H1 (cell line): ENCODE measurements around the gene RP9. TPM values are rescaled to one million over a fixed set of nuclear protein-coding genes. Genes with fewer than 3 reads are reported as not detected.

Experiments used
- CTCF ChIA-PET: fragments of 300-600 bp; sonication (Branson Sonifier 250); formaldehyde crosslinking; loops from one replicate; lab custom pipeline; 2021; ENCODE audit not compliant: partially characterized antibody; lab: Charles Lee
- POLR2A ChIA-PET: fragments of 300-600 bp; sonication (Branson Sonifier 250); formaldehyde crosslinking; loops from one replicate; lab custom pipeline; 2021; ENCODE audit warnings: inconsistent platforms; ENCODE audit not compliant: partially characterized antibody; lab: Charles Lee
- DNase-seq, 2 experiments: peaks; one replicate each; pipeline versions ENCODE4 v3.0.0 to v3.0.0-alpha.2; 2010 to 2022; ENCODE audit warnings: low spot score in 2 of 2, low read depth in 1 of 2, mixed read lengths in 1 of 2
- FAIRE-seq: peaks from 2 replicates; lab custom pipeline; 2011; peaks lifted over from hg19 to GRCh38; lab: Jason Lieb, UNC
- H2AFZ ChIP-seq: 2 replicates; pipeline ENCODE4 v1.8.1; 2012; ENCODE audit warnings: low read length, inconsistent platforms
- H2AK5ac ChIP-seq: 2 replicates; pipeline ENCODE4 v1.6.1; 2013; ENCODE audit warnings: low read depth, low read length
- H2BK120ac ChIP-seq: replicated peaks from 2 replicates; pipeline ENCODE3; 2013; ENCODE audit warnings: low read depth, low read length, inconsistent platforms
- H2BK12ac ChIP-seq: 2 replicates; pipeline ENCODE4 v1.6.1; 2013; ENCODE audit warnings: low read depth, low read length
- H2BK15ac ChIP-seq: 2 replicates; pipeline ENCODE4 v1.6.1; 2013; ENCODE audit warnings: low read length
- H2BK20ac ChIP-seq: 2 replicates; pipeline ENCODE4 v1.6.1; 2013; ENCODE audit warnings: low read length
- H2BK5ac ChIP-seq: 2 replicates; pipeline ENCODE4 v1.6.1; 2013; ENCODE audit warnings: low read depth, low read length
- H3K14ac ChIP-seq: 2 replicates; pipeline ENCODE4 v1.6.1; 2013; ENCODE audit warnings: inconsistent platforms; ENCODE audit not compliant: insufficient read length
- H3K18ac ChIP-seq: 2 replicates; pipeline ENCODE4 v1.6.1; 2013; ENCODE audit warnings: low read length; ENCODE audit errors: extremely low read depth
- H3K23ac ChIP-seq: 2 replicates; pipeline ENCODE4 v1.6.1; 2013; ENCODE audit warnings: inconsistent platforms; ENCODE audit not compliant: insufficient read length
- H3K23me2 ChIP-seq: 2 replicates; pipeline ENCODE4 v1.6.1; 2013; ENCODE audit warnings: low read depth, low read length
- H3K27ac ChIP-seq: 2 replicates; pipeline ENCODE4 v1.6.1; 2011; ENCODE audit warnings: low read depth, low read length, inconsistent platforms
- H3K27me3 ChIP-seq, 4 experiments: replicated peaks in 1 of 4; 1 replicate in 1 of 4; 2 replicates in 3 of 4; pipeline versions ENCODE4 v1.6.1 to v1.8.1; 2011 to 2013; ENCODE audit warnings: low read length in 3 of 4, mild to moderate bottlenecking in 3 of 4, inconsistent platforms in 2 of 4, mixed read lengths in 2 of 4, moderate library complexity in 1 of 4; ENCODE audit not compliant: control insufficient read depth in 3 of 4, insufficient read depth in 3 of 4; ENCODE audit errors: extremely low read depth in 1 of 4
- H3K36me3 ChIP-seq, 4 experiments: 2 replicates each; pipeline versions ENCODE4 v1.6.1 to v1.8.1; 2011 to 2013; ENCODE audit warnings: mild to moderate bottlenecking in 4 of 4, low read length in 3 of 4, moderate library complexity in 2 of 4, control low read depth in 1 of 4, inconsistent platforms in 1 of 4; ENCODE audit not compliant: insufficient read depth in 4 of 4, control insufficient read depth in 2 of 4
- H3K4ac ChIP-seq: replicated peaks from 2 replicates; pipeline ENCODE3; 2013; ENCODE audit warnings: low read length, low read depth, mixed read lengths, inconsistent platforms; ENCODE audit not compliant: insufficient read length
- H3K4me1 ChIP-seq, 4 experiments: replicated peaks in 1 of 4; 1 replicate in 1 of 4; 2 replicates in 3 of 4; pipeline versions ENCODE4 v1.6.1 to v1.8.1; 2011 to 2013; ENCODE audit warnings: low read length in 3 of 4, inconsistent platforms in 2 of 4, mixed read lengths in 1 of 4; ENCODE audit not compliant: insufficient read depth in 4 of 4, control insufficient read depth in 3 of 4
- H3K4me2 ChIP-seq, 2 experiments: 2 replicates each; pipeline versions ENCODE4 v1.6.1 to v1.8.1; 2011 to 2013; ENCODE audit warnings: low read depth in 2 of 2, low read length in 2 of 2, control low read depth in 1 of 2, inconsistent platforms in 1 of 2, mild to moderate bottlenecking in 1 of 2; ENCODE audit not compliant: insufficient read depth in 1 of 2
- H3K4me3 ChIP-seq, 4 experiments: fragments of 200-600, 300-600 bp in 1 of 4; sonication (generic), shearing (Covaris generic), sonication (Bioruptor Twin) in 1 of 4; 2 replicates each; pipeline versions ENCODE4 v1.5.1 to v1.8.1; 2011 to 2016; ENCODE audit warnings: low read length in 4 of 4, low read depth in 3 of 4, control low read depth in 2 of 4, inconsistent platforms in 2 of 4, mild to moderate bottlenecking in 2 of 4, mixed read lengths in 1 of 4, moderate library complexity in 1 of 4; ENCODE audit not compliant: insufficient read depth in 2 of 4; ENCODE audit errors: extremely low read depth in 1 of 4
- H3K56ac ChIP-seq: replicated peaks from 2 replicates; pipeline ENCODE3; 2013; ENCODE audit warnings: low read depth, mild to moderate bottlenecking, mixed read lengths, low read length, inconsistent platforms; ENCODE audit not compliant: insufficient read length
- H3K79me1 ChIP-seq: 2 replicates; pipeline ENCODE4 v1.6.1; 2013; ENCODE audit warnings: low read depth, low read length, control low read depth
- H3K79me2 ChIP-seq, 2 experiments: 2 replicates each; pipeline versions ENCODE4 v1.6.1 to v1.8.1; 2012 to 2013; ENCODE audit warnings: low read length in 2 of 2, mild to moderate bottlenecking in 2 of 2, inconsistent platforms in 1 of 2; ENCODE audit not compliant: insufficient read depth in 2 of 2, control insufficient read depth in 1 of 2
- H3K9ac ChIP-seq, 4 experiments: replicated peaks in 1 of 4; 1 replicate in 1 of 4; 2 replicates in 3 of 4; pipeline versions ENCODE4 v1.6.1 to v1.8.1; 2011 to 2013; ENCODE audit warnings: low read depth in 3 of 4, low read length in 3 of 4, control low read depth in 2 of 4, mild to moderate bottlenecking in 2 of 4, moderate library complexity in 2 of 4, inconsistent platforms in 1 of 4; ENCODE audit errors: extremely low read depth in 1 of 4
- H3K9me3 ChIP-seq, 2 experiments: 2 replicates each; pipeline versions ENCODE4 v1.6.1 to v1.8.1; 2012 to 2013; ENCODE audit warnings: mild to moderate bottlenecking in 2 of 2, moderate library complexity in 2 of 2, control low read depth in 1 of 2, inconsistent platforms in 1 of 2, low read depth in 1 of 2, low read length in 1 of 2, mixed read lengths in 1 of 2; ENCODE audit not compliant: insufficient read depth in 2 of 2
- H4K20me1 ChIP-seq, 2 experiments: replicated peaks in 1 of 2; 2 replicates each; pipeline versions ENCODE3 to v1.8.1; 2011 to 2013; ENCODE audit warnings: inconsistent platforms in 2 of 2, low read length in 2 of 2, mild to moderate bottlenecking in 1 of 2; ENCODE audit not compliant: insufficient read depth in 2 of 2, control insufficient read depth in 1 of 2
- H4K5ac ChIP-seq: 2 replicates; pipeline ENCODE4 v1.6.1; 2013; ENCODE audit warnings: low read length, low read depth, mixed read lengths, inconsistent platforms; ENCODE audit not compliant: insufficient read length
- H4K8ac ChIP-seq: 2 replicates; pipeline ENCODE4 v1.8.0; 2013; ENCODE audit warnings: mild to moderate bottlenecking, moderate library complexity, low read length, inconsistent platforms; ENCODE audit not compliant: insufficient read depth; ENCODE audit errors: extremely low read depth
- H4K91ac ChIP-seq: replicated peaks from 2 replicates; pipeline ENCODE3; 2013; ENCODE audit warnings: low read length, mixed read lengths, inconsistent platforms; ENCODE audit not compliant: insufficient read length
- BACH1 ChIP-seq: IDR thresholded peaks from 2 replicates; pipeline ENCODE4 v1.6.1; 2012; ENCODE audit warnings: low read length, improper control_type of control experiment
- CHD1 ChIP-seq: IDR thresholded peaks from 2 replicates; pipeline ENCODE4 v1.6.1; 2012; ENCODE audit warnings: low read depth, low read length, improper control_type of control experiment
- E2F6 ChIP-seq: IDR thresholded peaks from 2 replicates; pipeline ENCODE4 v1.6.1; 2012; ENCODE audit warnings: inconsistent platforms
- POLR2A ChIP-seq, 2 experiments: IDR thresholded peaks; 1 replicate in 1 of 2; 2 replicates in 1 of 2; pipeline ENCODE4 v1.6.1; 2011; ENCODE audit warnings: low read depth in 2 of 2, low read length in 2 of 2, mild to moderate bottlenecking in 2 of 2; ENCODE audit errors: control extremely low read depth in 1 of 2
- RBBP5 ChIP-seq: IDR thresholded peaks from 2 replicates; pipeline ENCODE4 v1.7.1; 2012; ENCODE audit warnings: low read depth, mild to moderate bottlenecking, inconsistent platforms, low read length, moderate library complexity, borderline replicate concordance
- SAP30 ChIP-seq: fragments of 300-600 bp; sonication (generic); IDR thresholded peaks from 2 replicates; pipeline ENCODE4 v1.7.1; 2012; ENCODE audit warnings: low read length, moderate library complexity, mild to moderate bottlenecking, inconsistent platforms; ENCODE audit not compliant: insufficient read depth, insufficient replicate concordance
- TBP ChIP-seq: IDR thresholded peaks from 2 replicates; pipeline ENCODE4 v1.6.1; 2011; ENCODE audit warnings: low read depth, low read length, improper control_type of control experiment
- TEAD4 ChIP-seq: IDR thresholded peaks from 2 replicates; pipeline ENCODE4 v1.6.1; 2012; ENCODE audit warnings: low read depth, low read length, inconsistent platforms, mixed read lengths
- ZNF274 ChIP-seq: IDR thresholded peaks from 2 replicates; pipeline ENCODE4 v1.7.0; 2012; ENCODE audit warnings: low read length, borderline replicate concordance; ENCODE audit errors: extremely low read depth
- WGBS, 2 experiments: shearing (Covaris generic) in 1 of 2; methylation state at CpG; one replicate each; pipeline versions ENCODE4 v1.1.6 to v1.1.7; 2013 to 2015; ENCODE audit warnings: low lambda C conversion rate in 2 of 2, mixed read lengths in 2 of 2, inconsistent platforms in 1 of 2, low coverage in 1 of 2, missing lambda C conversion rate in 1 of 2; ENCODE audit not compliant: insufficient replicate concordance in 2 of 2, insufficient coverage in 1 of 2, insufficient read length in 1 of 2; ENCODE audit errors: extremely low coverage in 1 of 2, missing lambda C conversion rate in 1 of 2; 5-methylcytosine and 5-hydroxymethylcytosine counted together
- polyA plus RNA-seq, 7 experiments: library from polyadenylated mRNA; depleted of rRNA in 3 of 7; stranded (reverse) in 5 of 7; unstranded in 2 of 7; fragments of >200 nt in 5 of 7; fragments of 200-250 nt in 2 of 7; gene quantifications; 1 replicate in 5 of 7; 2 replicates in 1 of 7; 4 replicates in 1 of 7; pipeline versions ENCODE4 v1.2.1 to v1.2.3, GENCODE V29; 2011 to 2013; ENCODE audit warnings: missing spikeins in 2 of 7, mixed read lengths in 2 of 7
- total RNA-seq: library from RNA; stranded (reverse); fragmentation: NEBNext Ultra II Directional; extraction: Animal tissue kit (Norgen Biotek cat#: 25700); gene quantifications from 2 replicates; pipeline ENCODE4 v1.2.1, GENCODE V29; 2021

Gene RP9
- total and polyA plus RNA-seq, 2 of the 8 experiments (the other 6 are each of a cell fraction or from before 2014, with no cell fraction given), result 11.0 to 12.4 TPM

- Histone ChIP-seq H3K36me3 (no peaks in the 10 kb centered on the region), H2BK20ac (no peak overlapping the region), H3K4ac (no peak overlapping the region), H3K9me3 (no peaks in the 10 kb centered on the region), H3K4me2 (no peak overlapping the region), H3K4me3 (no peak overlapping the region), H3K56ac (no peak overlapping the region), H3K27me3 (no peaks in the 10 kb centered on the region), H4K20me1 (no peaks in the 10 kb centered on the region), H4K91ac (no peak overlapping the region), H2BK5ac (no peak overlapping the region), H3K23me2 (no peaks in the 10 kb centered on the region), H3K4me1 (no peaks in the 10 kb centered on the region), H3K79me1 (no peaks in the 10 kb centered on the region), H4K8ac (no peak overlapping the region), H2BK120ac (no peak overlapping the region), H3K27ac (no peak overlapping the region), H3K79me2 (no peaks in the 10 kb centered on the region), H2AK5ac (no peak overlapping the region), H3K14ac (no peak overlapping the region), H3K9ac (no peak overlapping the region), H3K23ac (no peak overlapping the region), H2BK12ac (no peak overlapping the region), H2BK15ac (no peak overlapping the region), H2AFZ (no peak overlapping the region), H4K5ac (no peak overlapping the region), H3K18ac (no peak overlapping the region)
- TF ChIP-seq BACH1 (no peak), CHD1 (no peak), SAP30 (no peak), RBBP5 (no peak), TBP (no peak), POLR2A (IDR thresholded peaks at IDR 0.05; ENCODE audit: control extremely low read depth in 1 of 2, low read depth in 2 of 2, low read length in 2 of 2) (no peak), TEAD4 (no peak), E2F6 (no peak), ZNF274 (no peak)
- POLR2A ChIA-PET, result interaction anchor here (0.7 kb wide), 1 partner anchor 29 kb away, joined by 3 read pairs; no protein-coding TSS in a partner anchor
- FAIRE-seq (no peak), DNase-seq (no peak)
- CTCF ChIA-PET, result no interaction called here
- 93% methylated on average over 3 of the region's 3 CpGs; no CpG with 5 or more reads in 1 of the 2 experiments for WGBS, 2 experiments
Observed at GRCh38 chr7:33118383-33118782, 9.2 kb upstream of the RP9 start.
